Measurements from ENCODE around the gene COPB1.

COPB1 gene

GRCh38 chr11:14423633-14424032 lies 76.0 kb downstream of the COPB1 start:
- no peak overlapping the region for H3K4me2 ChIP-seq (ENCODE audit: low read length)
- no peaks in the 10 kb centered on the region for H4K20me1 ChIP-seq (ENCODE audit: control insufficient read depth, insufficient read depth, low read depth, low read length)
- H3K4me1 ChIP-seq (ENCODE audit: control insufficient read depth, low read length): peaks cover 4% of the 10 kb centered on the region; the same call in 1 of the 2 replicates
- no peak overlapping the region for H3K27ac ChIP-seq (ENCODE audit: low read depth, low read length)
- no peaks in the 10 kb centered on the region for H3K79me2 ChIP-seq (ENCODE audit: control insufficient read depth, low read length)
- H3K27me3 ChIP-seq (ENCODE audit: control insufficient read depth, low read length): peaks cover 7% of the 10 kb centered on the region
- H3K9me3 ChIP-seq (ENCODE audit: control insufficient read depth, insufficient read depth, low read length): no peaks in the 10 kb centered on the region
- TF ChIP-seq, protein P1, sequence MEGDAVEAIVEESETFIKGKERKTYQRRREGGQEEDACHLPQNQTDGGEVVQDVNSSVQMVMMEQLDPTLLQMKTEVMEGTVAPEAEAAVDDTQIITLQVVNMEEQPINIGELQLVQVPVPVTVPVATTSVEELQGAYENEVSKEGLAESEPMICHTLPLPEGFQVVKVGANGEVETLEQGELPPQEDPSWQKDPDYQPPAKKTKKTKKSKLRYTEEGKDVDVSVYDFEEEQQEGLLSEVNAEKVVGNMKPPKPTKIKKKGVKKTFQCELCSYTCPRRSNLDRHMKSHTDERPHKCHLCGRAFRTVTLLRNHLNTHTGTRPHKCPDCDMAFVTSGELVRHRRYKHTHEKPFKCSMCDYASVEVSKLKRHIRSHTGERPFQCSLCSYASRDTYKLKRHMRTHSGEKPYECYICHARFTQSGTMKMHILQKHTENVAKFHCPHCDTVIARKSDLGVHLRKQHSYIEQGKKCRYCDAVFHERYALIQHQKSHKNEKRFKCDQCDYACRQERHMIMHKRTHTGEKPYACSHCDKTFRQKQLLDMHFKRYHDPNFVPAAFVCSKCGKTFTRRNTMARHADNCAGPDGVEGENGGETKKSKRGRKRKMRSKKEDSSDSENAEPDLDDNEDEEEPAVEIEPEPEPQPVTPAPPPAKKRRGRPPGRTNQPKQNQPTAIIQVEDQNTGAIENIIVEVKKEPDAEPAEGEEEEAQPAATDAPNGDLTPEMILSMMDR (IDR thresholded peaks at IDR 0.05; ENCODE audit: low read depth, low read length, poor library complexity, severe bottlenecking): no peak
- TF ChIP-seq EZH2phosphoT487 (IDR thresholded peaks at IDR 0.05; ENCODE audit: borderline replicate concordance, low read length): no peak
- no peaks in the 10 kb centered on the region for H3F3A ChIP-seq (ENCODE audit: control insufficient read depth, insufficient read depth)
- H3K4me3 ChIP-seq (ENCODE audit: low read length): no peak overlapping the region
- no peaks in the 10 kb centered on the region for H3K9me2 ChIP-seq (replicated peaks; ENCODE audit: control insufficient read depth, low read length)
- H3K36me3 ChIP-seq (ENCODE audit: control insufficient read depth, low read length): no peaks in the 10 kb centered on the region

GRCh38 chr11:14422814-14423182 lies 76.8 kb downstream of the COPB1 start:
- Histone ChIP-seq H3K79me2 (ENCODE audit: control insufficient read depth, low read length) (no peaks in the 10 kb centered on the region), H3K27me3 (ENCODE audit: control insufficient read depth, low read length) (peaks cover 7% of the 10 kb centered on the region), H4K20me1 (ENCODE audit: control insufficient read depth, insufficient read depth, low read depth, low read length) (no peaks in the 10 kb centered on the region), H3K9me3 (ENCODE audit: control insufficient read depth, insufficient read depth, low read length) (no peaks in the 10 kb centered on the region), H3K36me3 (ENCODE audit: control insufficient read depth, low read length) (no peaks in the 10 kb centered on the region), H3K4me3 (ENCODE audit: low read length) (no peak overlapping the region), H3K27ac (ENCODE audit: low read depth, low read length) (no peak overlapping the region), H3K4me1 (ENCODE audit: control insufficient read depth, low read length) (peaks cover 4% of the 10 kb centered on the region; the same call in 1 of the 2 replicates), H3F3A (ENCODE audit: control insufficient read depth, insufficient read depth) (no peaks in the 10 kb centered on the region), H3K9me2 (replicated peaks; ENCODE audit: control insufficient read depth, low read length) (no peaks in the 10 kb centered on the region), H3K4me2 (ENCODE audit: low read length) (no peak overlapping the region)
- TF ChIP-seq EZH2phosphoT487 (IDR thresholded peaks at IDR 0.05; ENCODE audit: borderline replicate concordance, low read length): no peak
- TF ChIP-seq, protein P1 (IDR thresholded peaks at IDR 0.05; ENCODE audit: low read depth, low read length, poor library complexity, severe bottlenecking): no peak

GRCh38 chr11:14422052-14422813 lies 77.4 kb downstream of the COPB1 start:
- Histone ChIP-seq H3K4me1 (ENCODE audit: control insufficient read depth, low read length) (peaks cover 4% of the 10 kb centered on the region; the same call in 1 of the 2 replicates), H3K79me2 (ENCODE audit: control insufficient read depth, low read length) (no peaks in the 10 kb centered on the region), H4K20me1 (ENCODE audit: control insufficient read depth, insufficient read depth, low read depth, low read length) (no peaks in the 10 kb centered on the region), H3K4me2 (ENCODE audit: low read length) (no peak overlapping the region), H3F3A (ENCODE audit: control insufficient read depth, insufficient read depth) (no peaks in the 10 kb centered on the region), H3K27ac (ENCODE audit: low read depth, low read length) (no peak overlapping the region), H3K9me3 (ENCODE audit: control insufficient read depth, insufficient read depth, low read length) (no peaks in the 10 kb centered on the region), H3K4me3 (ENCODE audit: low read length) (no peak overlapping the region), H3K27me3 (ENCODE audit: control insufficient read depth, low read length) (peaks cover 7% of the 10 kb centered on the region), H3K36me3 (ENCODE audit: control insufficient read depth, low read length) (no peaks in the 10 kb centered on the region), H3K9me2 (replicated peaks; ENCODE audit: control insufficient read depth, low read length) (no peaks in the 10 kb centered on the region)
- TF ChIP-seq, protein P1 (IDR thresholded peaks at IDR 0.05; ENCODE audit: low read depth, low read length, poor library complexity, severe bottlenecking): no peak
- no peak for TF ChIP-seq EZH2phosphoT487 (IDR thresholded peaks at IDR 0.05; ENCODE audit: borderline replicate concordance, low read length)
